ENCODE data around the gene CCND3.

Gene CCND3

GRCh38 chr6:41927253-41927652, 14.4 kb downstream of the CCND3 start:
- no peak for DNase-seq (ENCODE audit: low read depth in 4 of 4, low spot score in 1 of 4)

DNA sequence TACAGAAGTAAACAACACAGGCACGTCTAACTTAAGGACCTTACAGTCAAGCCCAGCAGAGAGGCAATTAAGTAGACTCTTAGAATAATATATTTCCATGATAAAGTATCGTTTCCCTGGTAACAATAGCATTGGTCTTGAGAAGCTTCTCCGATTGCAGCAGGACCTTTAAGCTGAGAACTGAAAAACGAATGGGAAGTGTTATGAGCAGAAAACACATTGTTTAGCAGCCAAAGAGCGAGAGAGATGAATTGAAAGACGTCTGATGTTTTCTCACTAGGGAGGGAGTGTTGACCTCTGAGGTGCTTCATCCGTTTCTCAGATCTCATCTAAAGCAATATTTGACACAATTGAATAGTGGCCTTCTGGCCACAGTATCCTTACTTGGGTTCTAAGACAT, 19.5 kb downstream of the CCND3 start:
- no peak for DNase-seq (ENCODE audit: low read depth in 4 of 4, low spot score in 1 of 4)

- DNase-seq (ENCODE audit: low read depth in 4 of 4, low spot score in 1 of 4): no peak
Observed at GRCh38 chr6:41921712-41921998, 20.0 kb downstream of the CCND3 start.

GRCh38 chr6:41920921-41921711, 20.5 kb downstream of the CCND3 start, which contains the start of the genes BYSL and MED20:
TSS of gene BYSL (plus strand) at chr6:41921499. CDS start at chr6:41921563, 64 bp downstream.
TSS of gene MED20 (minus strand) at chr6:41921139. CDS start at chr6:41921018, 121 bp downstream.
- peak; percentile 92 to 97 (median 92) for DNase-seq (ENCODE audit: low read depth in 4 of 4, low spot score in 1 of 4)

- no peak for DNase-seq (ENCODE audit: low read depth in 4 of 4, low spot score in 1 of 4)
Observed at GRCh38 chr6:41917528-41917927, 24.1 kb downstream of the CCND3 start.

- DNase-seq (ENCODE audit: low read depth in 4 of 4, low spot score in 1 of 4): no peak
Observed at GRCh38 chr6:41914869-41915530, 26.6 kb downstream of the CCND3 start.

DNA sequence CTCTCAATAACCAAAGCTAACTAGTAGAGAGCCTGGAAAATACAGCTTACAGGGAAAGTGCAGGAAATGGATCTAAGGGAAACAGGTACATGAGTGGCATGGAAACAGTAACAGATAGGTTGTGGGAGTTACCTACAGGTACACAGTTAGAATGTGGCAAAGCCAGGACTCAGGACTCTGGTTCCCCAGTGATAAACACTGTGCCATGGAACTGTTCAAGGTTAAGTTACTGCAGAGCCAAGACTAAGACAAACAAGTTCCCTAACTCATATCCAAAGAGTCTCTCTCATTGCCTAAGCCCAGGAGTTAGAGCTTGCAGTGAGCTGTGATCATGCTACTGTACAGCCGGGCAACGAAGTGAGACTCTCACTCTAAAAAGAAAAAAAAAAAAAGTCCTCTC, 27.3 kb downstream of the CCND3 start:
- DNase-seq (ENCODE audit: low read depth in 4 of 4, low spot score in 1 of 4): no peak

- no peak for DNase-seq (ENCODE audit: low read depth in 4 of 4, low spot score in 1 of 4)
Observed at GRCh38 chr6:41909727-41910126, 31.9 kb downstream of the CCND3 start.

- peak in 3 of 4 experiments; percentile 13 to 36 (median 28) for DNase-seq (ENCODE audit: low read depth in 4 of 4, low spot score in 1 of 4)
Observed at GRCh38 chr6:41901882-41902519, 39.6 kb downstream of the CCND3 start.

DNA sequence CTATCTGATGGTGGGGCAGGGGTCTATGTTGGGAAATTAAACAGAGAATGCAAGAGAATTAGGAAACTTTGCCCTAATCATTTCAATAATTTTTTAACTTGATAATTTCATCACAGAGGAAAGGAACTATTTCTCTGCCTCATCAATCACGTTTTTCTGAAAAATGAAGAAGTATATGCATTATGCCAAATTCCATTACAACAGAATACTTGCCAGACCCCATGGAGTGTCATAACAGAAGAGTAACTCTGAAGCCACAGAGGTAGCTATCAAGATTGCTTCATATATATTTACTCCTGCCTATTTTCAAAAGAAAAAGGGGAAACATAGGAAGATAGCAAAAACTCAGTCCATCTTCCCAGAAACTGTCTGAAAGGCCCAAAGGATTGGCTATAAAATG, 40.7 kb downstream of the CCND3 start:
- no peak for DNase-seq (ENCODE audit: low read depth in 4 of 4, low spot score in 1 of 4)

DNA sequence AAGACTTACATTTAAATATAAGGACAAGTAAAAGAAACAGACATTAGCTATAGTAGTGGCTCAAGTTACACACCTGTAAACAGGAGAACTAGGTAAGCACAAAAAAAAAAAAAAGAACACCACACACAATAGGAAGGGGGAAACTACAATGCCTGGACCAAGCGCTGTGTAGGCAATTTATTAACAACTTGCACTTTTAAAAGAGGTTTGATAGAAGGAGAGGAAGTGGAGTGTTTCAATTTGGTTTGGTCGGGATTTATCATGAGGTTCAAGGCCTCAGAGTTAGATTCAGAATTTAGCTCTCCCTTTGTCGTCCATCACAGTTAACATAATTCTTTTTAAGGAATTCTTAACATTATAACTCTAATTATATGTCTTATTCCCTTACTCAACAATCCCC, 45.3 kb downstream of the CCND3 start:
- DNase-seq (ENCODE audit: low read depth in 4 of 4, low spot score in 1 of 4): no peak

- DNase-seq (ENCODE audit: low read depth in 4 of 4, low spot score in 1 of 4): peak; percentile 87 to 95 (median 92)
Observed at GRCh38 chr6:41895300-41896233, 46.0 kb downstream of the CCND3 start, which contains the start of gene USP49. TSS of gene USP49 (minus strand) at chr6:41895375. CDS start at chr6:41806983, 88,392 bp downstream.

DNA sequence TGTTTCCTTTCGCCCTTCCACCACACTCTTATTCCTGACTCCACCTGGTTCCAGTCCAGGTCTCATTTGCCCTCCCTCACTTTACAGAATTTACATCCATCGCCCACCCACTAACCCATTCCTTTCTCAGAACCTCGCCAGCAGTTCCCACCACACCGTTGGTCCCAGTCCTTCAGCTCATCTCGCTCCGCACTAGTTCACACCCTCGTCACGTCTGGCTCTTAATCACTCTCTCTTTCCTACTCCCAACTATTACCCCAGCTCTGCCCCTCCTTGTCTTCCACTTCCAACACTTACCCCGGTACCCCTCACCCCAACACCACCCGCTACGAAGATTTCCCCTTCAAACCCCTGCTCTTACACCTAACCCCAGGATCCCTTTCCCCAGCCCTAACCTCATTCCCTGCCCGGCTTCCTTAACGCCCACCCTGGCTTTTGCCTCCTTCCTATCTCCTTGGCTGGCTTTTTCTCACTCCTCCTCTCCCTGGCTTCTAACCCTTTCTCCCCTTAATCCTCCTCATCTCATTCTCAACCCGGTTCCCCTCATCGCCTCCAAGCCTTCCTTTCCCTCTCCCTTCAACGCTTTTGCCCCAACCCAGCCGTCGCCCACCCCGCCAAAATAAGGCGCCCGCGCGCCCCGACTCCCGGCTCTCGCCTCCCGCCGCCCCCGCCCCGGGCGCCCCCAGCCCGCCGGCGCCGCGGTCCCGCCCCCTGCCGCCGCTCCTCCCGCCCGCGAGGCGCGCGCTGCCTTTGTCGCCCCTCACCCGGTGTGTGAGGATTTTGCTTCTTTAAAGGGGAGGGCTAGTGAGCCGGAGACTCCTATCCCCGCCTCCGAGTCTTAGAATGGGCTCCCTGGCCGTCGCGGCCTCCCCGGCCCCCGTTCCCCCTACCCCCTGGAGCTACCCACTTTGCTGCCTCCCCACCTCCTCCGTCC, 47.0 kb downstream of the CCND3 start:
- DNase-seq (ENCODE audit: low read depth in 4 of 4, low spot score in 1 of 4): no peak

DNA sequence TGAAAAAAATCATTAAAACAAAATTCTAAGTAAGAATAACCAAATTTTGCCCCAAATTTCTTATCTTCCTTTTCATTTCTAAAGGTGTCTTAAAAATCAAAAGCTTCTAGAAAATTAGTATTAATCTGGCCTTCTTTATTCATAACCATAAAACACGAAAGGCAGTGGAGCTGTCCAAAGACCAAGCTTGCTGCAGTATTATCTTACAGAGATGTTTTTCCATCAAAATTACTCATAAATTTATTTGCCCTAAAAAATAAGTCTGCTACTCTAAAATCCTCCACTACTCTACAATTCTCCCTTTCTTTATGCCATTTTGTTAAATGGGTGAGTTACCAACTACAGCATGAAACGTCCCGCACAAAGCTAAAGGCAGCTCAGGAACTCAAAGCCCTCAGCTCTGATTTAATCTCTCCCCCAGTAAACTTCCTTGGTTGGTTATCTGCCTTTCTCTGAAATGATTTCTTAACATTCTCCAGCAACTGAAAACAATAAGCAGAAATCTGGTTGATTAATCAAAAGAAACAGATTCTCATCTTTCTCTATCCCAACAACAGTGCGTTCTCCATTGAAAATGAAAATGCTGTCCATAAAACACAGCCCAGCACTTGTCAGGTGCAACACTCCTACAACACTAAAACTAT, 48.6 kb downstream of the CCND3 start:
- DNase-seq (ENCODE audit: low read depth in 4 of 4, low spot score in 1 of 4): no peak

GRCh38 chr6:41887331-41887751, 54.3 kb downstream of the CCND3 start:
- no peak for DNase-seq (ENCODE audit: low read depth in 4 of 4, low spot score in 1 of 4)

DNA sequence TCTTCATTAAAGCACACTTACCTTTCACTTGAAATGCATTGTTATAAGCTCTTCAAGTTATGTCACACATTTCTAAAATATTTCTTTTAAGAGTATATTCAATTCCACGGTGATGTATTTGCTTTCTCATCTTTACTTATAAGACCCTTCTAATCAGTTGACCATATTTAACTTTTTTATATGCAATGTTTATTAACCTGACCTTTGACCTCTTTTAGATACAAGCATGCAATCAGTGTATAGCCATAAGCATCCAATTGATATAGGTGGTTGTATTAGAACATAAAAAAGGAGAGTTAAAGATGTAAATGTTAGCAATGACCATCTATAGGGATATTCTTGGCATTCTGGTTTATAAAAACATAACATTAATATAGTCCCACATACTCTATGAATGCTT, 55.7 kb downstream of the CCND3 start:
- no peak for DNase-seq (ENCODE audit: low read depth in 4 of 4, low spot score in 1 of 4)

- DNase-seq (ENCODE audit: low read depth in 4 of 4, low spot score in 1 of 4): no peak
Observed at GRCh38 chr6:41884957-41885356, 56.7 kb downstream of the CCND3 start.

All from stimulated activated CD4-positive, alpha-beta T cell treated with anti-CD3 and anti-CD28 coated beads, Interleukin-1b, Interleukin-23, amount 100 ng/mL, for 24 hours (primary cell).